HT1080 (cell line): ENCODE results near the gene KCNQ1. TPM values are rescaled to one million over a fixed set of nuclear protein-coding genes. Genes with fewer than 3 reads are reported as not detected.

Experiments used
- DNase-seq: peaks from one replicate; pipeline ENCODE4 v3.0.0-alpha.2; 2015; ENCODE audit warnings: low read depth
- total RNA-seq: library from RNA; depleted of rRNA; stranded (reverse); fragments of >200 nt; shearing (Covaris generic); gene quantifications from 2 replicates; pipeline ENCODE4 v1.2.3, GENCODE V29; 2014

Gene KCNQ1
- total RNA-seq, 1 experiment from 2014 or later = not detected

DNA sequence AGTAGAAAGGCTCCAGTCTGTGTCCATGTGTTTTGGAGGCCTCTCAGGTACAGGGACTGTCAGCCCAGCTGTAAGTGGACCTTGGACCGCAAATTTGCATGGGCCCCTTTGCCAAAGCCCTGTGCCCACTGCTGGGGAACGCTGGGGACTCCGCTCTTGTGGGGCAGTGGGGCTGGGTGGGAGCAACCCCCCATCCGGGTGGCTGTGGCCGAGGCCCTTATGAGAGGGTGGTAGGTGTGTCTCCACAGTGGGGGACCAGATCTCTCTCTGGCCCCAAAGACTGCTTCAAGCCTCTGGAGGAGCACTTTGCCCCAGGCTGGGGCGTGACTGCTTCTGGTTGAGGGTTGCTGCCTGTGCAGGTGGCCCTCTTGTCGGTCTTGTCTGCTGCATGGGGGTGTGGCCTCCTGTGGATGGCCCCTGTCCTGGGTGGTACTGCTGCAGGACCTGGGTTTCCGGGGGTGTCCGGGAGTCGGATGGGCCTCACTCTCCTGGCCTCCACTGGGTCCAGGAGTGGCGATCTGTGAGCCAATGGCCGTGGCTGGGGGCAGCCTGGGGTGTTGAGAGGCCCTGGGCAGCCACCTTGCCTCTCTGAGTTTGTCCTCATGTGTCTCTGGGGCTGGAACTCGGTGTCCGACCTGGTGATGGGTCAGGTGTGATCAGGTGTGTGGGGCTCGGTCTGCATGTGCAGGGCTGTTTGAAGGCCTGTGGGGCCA, 15.9 kb downstream of the KCNQ1 start:
- no peak for DNase-seq

DNA sequence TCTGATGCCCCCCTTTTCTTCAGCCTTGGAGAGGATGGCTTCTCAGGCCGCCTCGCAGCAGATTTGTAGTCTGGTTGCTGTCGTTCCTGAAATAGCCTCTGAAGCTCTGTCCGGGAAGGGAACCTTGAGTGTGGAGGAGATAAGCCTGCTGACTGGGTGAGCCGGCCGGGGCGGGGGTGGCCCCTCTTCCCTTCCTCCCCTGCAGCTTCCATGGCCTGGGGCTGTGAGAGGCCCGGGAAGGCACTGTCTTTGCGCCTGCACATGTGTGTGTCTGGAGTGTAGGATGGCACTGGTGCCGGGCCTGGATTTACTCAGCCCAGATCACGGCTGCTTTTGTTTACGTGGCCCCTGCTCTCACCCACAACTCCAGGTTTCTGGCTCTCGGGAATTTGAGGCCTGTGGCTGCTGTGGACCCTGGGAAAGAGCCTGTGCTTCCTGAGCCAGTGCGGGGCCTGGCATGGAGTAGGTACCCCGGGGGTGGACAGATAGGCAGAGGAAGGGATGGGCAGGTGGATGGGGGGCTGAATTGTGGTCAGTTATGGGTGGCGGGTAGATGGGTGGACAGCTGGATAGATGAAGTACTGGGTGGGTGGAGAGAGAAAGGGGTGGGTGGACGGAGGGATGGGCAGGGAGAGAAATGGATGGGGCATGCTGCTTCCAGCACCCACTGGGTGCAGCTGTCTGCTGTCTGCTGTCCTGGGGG, 16.6 kb downstream of the KCNQ1 start:
- no peak for DNase-seq

DNA sequence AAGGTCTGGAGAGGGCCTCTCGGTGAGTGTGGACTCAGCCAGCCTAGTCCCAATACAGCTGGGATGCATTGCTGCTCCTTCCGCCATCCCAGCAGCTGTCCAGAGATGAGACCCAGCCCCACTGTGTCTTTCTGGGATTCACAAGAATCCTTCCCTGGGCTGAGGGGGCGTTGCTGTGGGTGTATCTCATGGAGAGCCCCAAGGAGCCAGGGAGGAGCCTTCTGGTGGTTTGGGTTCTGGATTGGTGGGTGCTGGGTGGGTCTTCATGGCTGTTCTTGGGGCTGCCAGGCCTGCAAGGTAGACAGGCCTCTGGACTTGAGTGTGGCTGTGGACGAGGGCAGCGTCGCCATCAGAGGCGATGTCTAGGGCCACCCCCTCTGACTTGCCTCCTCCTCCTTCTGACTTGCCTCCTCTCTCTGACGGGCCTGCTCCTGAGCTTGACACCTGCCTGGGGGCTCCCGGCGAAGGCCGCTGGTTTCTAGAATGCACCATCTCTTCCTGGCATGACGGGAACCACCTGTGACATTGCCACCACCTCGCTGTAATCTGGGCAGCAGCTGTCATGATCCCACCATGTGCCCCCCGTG, 17.2 kb downstream of the KCNQ1 start:
- no peak for DNase-seq

DNA sequence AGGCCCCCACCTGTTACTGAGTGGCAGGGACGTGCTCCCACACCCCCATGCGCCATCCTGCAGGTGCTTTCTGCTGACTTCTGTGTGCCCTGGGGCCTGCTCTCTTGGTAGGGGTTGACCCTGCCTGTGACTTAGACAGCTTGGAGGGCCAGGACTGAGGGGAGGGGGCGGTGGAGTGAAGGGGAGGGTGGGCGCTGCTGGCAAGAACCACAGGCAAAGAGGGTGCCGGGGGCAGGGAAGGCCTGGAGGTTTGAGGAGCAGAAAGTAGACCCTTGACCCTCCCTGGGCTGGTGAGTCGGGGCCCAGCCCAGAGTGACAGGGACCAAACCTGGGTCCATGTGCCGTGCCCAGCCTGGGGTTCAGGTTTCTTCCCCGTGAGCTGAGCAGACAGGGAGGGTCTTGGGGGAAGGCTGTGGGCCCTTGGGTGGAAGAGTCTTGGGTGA, 17.8 kb downstream of the KCNQ1 start:
- DNase-seq = no peak

DNA sequence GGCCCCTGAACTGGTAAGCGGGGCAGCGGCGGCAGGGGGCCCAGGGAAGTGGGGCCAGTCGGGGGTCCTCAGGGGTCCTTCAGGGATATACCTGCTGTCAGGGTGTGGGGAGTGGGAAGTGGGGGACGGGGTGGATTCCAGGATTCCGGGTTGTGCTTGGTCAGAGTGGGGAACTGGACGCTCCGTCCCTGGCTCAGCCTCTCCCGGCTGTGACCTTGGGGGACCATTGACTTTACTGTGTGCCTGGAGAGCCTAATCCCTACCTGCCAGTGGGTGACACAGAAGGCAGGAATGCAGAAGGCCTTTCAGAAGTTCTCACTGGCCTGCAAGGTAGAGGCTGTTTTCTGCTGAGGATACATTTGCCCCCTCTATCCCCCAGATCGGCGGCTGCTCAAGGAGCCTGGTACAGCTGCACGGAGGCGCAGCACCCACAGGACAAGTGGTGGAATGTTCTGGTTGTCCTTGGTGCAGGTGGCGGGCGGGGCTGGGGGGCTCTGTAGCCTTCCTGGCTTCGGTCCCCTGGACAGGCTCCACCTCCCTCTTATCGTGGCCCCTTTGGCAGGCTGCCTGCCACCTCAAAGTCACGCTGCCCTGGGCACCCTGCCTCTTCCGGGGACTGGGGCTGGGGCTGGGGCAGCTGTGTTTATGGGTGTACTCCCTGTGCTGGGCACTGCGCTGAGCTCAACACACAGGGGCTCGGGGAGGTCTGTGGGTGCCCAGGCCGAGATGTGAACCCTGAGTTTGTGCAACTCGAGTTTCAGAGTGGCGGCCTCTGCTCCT, 18.4 kb downstream of the KCNQ1 start:
- no peak for DNase-seq

DNA sequence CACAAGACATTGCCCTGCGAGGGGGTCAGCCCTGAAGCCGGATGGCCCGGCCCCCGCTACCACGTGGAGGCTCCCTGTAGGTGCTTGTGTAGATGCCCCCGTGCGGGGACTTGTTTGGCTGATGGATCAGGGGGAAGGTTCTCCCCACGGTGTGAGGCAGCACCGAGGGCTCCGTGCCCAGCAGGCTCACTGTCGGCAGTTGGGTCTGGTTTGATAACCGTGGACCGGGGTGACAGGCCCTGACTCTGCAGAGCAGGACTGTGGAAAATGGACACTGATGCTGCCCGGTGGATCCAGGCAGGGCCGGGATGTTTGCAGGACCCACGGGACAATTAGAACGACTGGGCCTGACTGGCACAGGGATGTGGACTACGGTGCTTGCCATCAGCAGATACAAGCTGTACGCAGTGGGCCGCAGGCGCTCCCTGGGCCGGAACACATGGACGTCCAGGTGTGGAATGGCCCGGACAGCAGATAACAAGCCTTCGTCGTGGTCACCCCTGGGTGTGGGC, 19.0 kb downstream of the KCNQ1 start:
- no peak for DNase-seq

DNA sequence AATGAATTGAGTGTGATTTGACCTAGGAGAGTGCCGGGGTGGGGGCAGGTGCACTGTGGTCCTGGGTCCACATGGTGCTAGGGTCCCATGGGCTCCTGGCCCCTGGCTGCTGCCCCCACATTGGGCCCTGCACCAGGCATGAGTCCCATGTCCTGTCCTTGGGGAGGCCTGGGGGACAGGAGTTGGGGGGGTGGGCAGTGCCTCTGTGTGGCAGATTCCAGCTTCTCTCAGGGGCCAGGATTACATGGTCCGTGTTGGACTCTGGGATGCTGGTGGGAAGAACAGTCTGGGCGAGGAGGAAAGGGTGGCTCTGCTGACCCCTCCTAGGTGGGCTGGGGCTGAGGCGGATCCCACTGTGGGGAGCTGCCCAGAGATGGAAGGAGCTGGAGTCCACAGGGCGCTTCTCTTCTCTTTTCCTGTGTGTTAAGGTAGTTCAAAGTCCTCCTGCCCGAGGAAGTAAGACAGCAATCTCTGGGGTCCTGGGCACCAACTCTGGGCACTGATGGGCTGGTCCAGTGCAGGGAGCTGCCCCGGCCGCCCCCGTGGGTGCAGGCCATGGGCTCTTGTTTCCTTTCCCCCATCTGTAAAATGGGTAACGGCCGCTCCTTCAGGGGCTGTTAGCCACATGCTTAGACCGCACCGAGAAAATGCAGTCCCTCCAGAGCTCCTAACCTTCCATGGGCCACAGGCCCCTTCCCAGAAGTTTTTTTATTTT, 19.8 kb downstream of the KCNQ1 start:
- DNase-seq = no peak

DNA sequence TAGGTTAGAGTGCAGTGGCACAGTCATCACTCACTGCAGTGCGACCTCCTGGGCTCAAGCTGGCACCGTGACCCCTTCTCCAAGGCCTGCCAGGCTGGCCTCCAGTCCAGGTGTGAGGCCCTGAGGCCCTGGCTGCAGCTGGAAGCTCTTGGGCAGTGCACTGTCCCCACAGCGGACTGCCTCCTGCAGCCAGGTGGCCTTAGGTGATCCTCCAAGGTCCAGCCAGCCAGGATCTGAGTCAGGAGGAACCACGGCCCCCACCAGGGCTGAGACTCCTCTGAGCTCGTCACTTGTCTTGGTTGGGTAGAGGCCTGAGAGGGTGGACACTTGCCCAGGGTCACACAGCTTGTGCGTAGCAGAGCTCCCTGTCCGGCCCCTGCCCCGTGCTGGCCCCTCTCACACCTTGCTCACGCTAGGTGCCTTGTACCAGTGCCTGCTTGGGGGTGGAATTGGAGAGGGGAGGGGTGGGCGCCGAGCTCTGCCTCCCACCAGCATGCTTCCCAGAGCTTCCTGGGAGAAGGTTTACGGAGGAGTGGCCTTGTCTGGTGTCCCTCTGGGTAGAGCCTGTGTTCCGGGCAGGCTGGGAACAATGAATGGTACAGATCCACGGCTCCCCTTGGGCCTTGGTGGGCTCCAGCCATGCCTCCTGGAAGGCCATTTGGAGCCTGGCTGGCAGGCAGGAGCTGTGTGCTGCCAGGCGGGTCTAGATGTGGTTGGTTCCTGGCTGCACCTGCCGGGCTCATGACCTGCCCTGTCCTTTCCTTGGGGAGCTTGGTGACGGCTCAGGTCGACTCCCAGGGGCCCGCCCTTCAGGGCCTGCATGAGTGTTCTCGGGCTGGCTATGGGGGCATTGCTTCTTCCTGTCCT, 20.6 kb downstream of the KCNQ1 start:
- DNase-seq = no peak

DNA sequence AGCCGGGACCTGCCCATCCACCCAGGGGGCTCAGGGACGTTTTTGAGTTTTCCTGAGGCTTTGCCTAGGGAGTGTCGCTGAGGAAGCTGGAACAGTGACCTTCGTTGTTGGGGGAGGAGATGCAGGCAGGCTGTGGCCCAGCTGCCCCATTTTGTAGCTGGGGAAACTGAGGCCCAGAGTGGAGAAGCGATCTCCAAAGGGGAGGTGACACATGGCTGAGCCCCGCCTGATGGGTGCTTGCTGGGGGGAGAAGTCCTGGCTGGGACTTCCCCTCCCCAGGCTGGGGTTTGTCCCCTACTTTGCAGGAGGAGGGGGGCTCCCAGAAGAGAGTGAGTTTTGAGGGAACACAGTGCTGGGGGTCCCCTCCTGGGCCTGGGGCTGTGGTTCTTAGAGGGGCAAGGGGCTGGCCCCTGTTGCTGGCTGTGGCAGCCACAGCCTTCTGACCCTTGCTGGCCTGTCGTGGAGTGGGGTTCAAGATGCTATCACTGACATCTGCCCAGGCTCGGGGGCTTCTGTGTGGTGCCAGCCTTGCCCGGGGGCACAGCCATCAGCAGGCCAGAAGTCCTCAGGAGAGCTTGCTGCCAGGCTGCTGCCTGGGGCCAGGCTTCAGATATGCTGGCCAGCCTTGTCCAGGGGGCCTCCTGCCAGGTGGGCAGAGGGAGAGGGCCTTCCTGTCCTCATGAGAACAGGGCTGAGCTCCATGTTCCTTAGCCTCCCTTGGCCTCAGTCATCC, 21.4 kb downstream of the KCNQ1 start:
- no peak for DNase-seq

DNA sequence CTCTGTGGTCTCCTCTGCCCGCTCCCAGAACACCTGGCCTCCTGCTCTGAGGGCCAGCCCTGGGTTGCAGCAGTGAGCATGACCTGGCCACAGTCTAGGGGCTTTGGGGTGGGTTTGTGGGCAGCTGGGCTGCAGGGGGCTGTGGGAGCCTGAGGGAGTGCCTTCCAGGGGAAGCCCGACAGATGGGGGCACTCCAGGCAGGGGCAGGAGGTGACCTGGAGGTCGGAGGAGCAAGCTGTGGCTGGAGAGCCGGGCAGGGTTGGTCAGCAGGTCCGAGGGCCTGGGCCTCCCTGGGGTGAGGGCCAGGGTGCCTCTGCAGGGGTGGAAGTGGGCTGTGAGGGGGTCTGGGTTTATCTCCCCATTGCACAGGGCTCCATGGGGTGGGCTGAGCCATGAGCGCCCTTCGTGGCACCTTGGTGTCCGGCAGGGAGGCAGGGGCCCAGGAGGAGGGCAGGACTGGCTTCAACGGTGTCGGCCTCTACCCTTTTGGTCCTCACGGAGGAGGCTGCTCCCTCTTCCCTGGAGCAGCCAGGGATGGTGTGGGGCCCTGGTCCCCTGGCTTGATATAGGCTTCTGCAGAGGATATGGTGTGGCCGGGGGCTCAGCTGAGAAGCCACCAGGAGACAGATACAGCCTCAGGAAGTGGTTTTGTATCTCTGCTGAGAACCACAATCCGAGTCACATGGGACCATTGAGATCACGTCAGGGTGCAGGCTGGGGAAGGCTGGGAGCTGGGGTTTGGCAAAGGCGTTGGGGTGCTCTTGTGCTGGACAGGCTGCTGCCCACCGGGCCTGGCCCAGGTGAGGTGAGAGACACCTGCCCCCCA, 22.3 kb downstream of the KCNQ1 start:
- DNase-seq = no peak

DNA sequence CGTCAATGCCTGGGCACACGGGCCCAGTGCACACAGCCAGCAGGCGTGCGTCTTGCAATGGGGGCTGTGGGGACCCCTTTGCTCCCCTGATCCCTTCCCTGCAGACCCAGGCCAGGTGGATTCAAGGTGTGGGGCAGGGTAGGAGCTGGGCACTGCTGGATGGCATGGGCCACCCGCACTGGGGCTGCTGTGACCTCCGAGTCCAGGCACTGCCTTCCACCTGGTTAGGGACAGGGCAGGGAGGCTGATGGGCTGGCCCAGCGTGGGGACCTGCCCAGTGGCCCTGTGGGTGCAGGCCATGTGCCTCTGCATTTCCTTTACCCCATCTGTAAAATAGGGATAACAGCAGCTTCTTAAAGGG, 22.9 kb downstream of the KCNQ1 start:
- no peak for DNase-seq

DNA sequence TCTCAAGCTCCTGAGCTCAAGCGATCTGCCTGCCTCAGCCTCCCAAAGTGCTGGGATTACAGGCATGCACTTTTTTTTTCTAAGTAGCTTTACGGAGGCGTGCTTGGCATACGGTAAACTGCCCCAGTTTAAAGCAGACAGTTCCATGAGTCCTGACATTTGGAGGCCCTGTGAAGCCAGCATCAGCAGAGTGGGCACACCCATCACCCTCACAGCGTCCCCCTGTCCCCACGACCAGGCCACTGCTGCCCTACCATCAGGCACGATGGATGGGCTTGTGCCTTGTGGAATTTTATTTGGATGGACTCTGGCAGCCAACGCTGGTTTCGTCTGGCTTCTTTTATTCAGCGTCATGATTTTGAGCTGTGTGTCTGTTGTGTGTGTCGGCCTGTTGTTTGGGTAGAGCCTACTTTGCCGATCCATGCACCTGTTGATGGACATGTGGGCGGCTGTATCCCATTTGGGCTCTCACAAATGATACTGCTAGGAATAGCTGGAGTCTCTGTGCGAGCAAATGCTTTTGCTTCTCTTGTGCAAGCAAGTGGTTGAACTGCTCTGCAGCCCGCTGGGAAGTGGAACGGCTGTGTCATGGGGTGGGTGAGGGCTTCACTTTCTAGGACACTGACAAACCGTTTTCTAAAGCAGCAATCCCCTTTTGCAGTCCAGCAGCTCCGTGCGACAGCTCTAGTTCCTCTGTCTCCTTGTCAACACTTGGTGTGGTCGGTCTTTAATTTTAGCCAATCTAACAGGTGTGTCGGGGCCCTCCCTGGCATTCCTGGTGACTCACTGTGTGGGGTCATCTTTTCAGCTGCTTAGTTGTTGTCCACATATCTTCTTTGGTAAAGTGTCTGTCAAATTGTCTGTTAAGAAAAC, 23.8 kb downstream of the KCNQ1 start:
- no peak for DNase-seq

DNA sequence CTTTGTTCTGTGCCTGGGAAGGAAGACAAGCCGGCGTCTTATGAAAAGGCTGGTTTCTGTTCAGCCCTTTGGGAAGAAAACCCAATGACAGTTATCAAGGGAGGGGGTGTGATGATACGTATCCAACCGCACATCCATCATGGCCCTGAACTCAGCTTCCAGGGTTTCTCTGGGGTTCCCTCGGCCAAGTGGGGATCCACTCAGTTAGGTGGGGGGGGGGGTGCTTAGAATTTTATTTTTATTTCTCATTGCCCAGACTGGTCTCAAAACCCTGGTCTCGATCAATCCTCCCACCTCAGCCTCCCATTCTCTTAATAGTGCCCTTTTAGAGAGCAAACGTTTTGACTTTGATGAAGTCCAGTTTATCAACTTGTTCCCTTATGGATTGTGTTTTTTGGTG, 25.7 kb downstream of the KCNQ1 start:
- DNase-seq = no peak

DNA sequence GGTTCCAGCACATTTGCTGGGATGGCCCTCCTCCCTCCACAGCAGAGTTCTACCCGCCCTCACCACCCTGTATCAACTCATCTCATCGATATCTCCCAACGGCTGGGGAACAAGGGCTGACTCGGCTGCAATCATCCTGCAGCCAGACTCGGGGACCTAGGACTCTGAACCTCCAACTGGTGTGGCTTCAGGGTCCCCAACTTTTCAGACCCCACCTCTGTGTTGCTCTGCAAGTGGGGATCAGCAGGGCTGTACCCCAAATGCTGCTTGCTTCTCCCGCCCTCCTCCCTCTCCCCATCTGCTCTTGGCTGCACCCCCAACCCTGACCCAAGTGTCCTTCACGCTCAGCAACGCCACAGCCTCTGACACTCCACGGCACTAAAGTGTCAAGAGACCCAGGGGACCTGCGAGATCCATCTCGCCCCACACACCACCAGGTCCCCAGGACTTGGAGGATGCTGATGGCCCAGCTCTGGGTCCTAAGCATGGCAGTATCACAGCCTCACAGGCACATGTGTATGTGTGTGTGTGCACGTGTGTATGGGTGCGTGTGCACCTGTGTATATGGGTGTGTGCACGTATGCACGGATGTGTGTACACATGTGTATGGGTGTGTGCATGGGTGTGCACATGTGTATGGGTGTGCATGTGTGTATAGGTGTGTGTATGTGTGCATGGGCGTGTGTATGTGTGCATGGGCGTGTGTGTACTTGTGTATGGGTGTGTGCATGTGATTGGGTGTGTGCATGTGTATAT, 26.4 kb downstream of the KCNQ1 start:
- no peak for DNase-seq

DNA sequence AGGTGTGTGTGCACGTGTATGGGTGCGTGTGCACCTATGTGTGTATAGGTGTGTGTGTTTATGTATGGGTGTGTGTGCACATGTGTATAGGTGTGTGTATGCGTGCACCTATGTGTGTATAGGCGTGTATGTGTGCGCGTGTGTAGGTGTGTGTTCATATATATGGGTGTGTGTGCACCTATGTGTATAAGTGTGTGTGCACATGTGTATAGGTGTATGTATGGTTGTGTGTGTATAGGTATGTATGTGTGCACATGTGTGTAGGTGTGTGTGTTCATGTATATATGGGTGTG, 26.9 kb downstream of the KCNQ1 start:
- DNase-seq = no peak

DNA sequence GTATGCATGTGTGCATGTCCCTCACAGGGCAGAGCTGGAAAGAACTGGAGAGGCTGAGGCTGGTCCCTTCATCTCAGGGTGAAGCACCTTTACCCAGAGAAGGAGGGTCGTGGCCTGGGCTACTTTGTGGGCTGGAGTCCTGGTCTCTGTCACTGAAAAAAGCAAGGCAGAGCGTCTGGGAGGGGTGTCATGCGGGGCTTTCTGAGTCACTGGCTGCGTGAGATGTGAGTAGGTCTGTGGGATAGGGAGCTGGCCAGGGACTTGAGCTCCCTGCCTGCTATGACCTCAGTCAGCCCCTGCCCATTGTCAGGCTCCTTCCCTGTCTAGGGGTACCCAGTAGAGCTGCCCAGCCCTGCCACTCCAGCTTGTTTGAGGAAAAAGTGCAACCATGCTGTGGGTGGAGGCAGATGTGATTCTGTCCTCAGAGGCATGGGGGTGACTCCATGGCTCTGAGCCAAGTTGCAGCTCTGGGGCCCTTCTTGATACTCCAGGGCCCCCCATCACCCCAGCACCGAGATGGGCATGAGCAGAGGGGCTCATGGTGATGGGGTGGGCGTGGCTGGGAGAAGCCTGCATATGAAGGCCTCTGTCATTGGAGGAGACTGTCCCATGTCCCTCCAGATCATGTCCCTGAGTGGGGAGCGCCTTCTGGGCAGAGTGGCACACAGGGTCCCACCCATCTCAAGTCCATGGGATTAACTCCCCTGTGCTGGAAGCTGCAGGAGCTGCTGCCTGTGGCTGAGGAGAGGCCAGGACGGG, 27.8 kb downstream of the KCNQ1 start:
- no peak for DNase-seq
